NCI-H1417 (cell line): ENCODE measurements around the gene WNK2.

Experiments
- DNase-seq, 3 experiments: peaks; one replicate each; lab custom pipeline; 2025; lab: John Stamatoyannopoulos, UW

WNK2 gene

GRCh38 chr9:93161786-93162562, 22.0 kb upstream of the WNK2 start:
- no peak for DNase-seq

- no peak for DNase-seq
Measured at GRCh38 chr9:93164085-93164484, 19.9 kb upstream of the WNK2 start.

- no peak for DNase-seq
Measured at GRCh38 chr9:93166699-93167098, 17.2 kb upstream of the WNK2 start.

- DNase-seq, result no peak
Measured at GRCh38 chr9:93167185-93167584, 16.8 kb upstream of the WNK2 start.

GRCh38 chr9:93167838-93168237, 16.1 kb upstream of the WNK2 start:
- DNase-seq, result no peak

- no peak for DNase-seq
Measured at GRCh38 chr9:93168581-93168980, 15.4 kb upstream of the WNK2 start.

- DNase-seq, result no peak
Measured at GRCh38 chr9:93169444-93169843, 14.5 kb upstream of the WNK2 start.

GRCh38 chr9:93170571-93170970, 13.4 kb upstream of the WNK2 start:
- DNase-seq, result no peak

GRCh38 chr9:93171261-93171990, 12.5 kb upstream of the WNK2 start:
- DNase-seq, result no peak

GRCh38 chr9:93172666-93173364, 11.1 kb upstream of the WNK2 start:
- no peak for DNase-seq

GRCh38 chr9:93173365-93174051, 10.4 kb upstream of the WNK2 start:
- DNase-seq, result no peak

GRCh38 chr9:93174976-93175375, 9.0 kb upstream of the WNK2 start:
- no peak for DNase-seq

- DNase-seq, result no peak
Measured at GRCh38 chr9:93177676-93178075, 6.3 kb upstream of the WNK2 start.

GRCh38 chr9:93178851-93179786, 4.8 kb upstream of the WNK2 start:
- no peak for DNase-seq

- no peak for DNase-seq
Measured at GRCh38 chr9:93180938-93181337, 3.0 kb upstream of the WNK2 start.

- DNase-seq, result no peak
Measured at GRCh38 chr9:93181672-93182435, 2.1 kb upstream of the WNK2 start.

- no peak for DNase-seq
Measured at GRCh38 chr9:93182572-93182971, 1.4 kb upstream of the WNK2 start.

- no peak for DNase-seq
Measured at GRCh38 chr9:93183131-93183662, 742 bp upstream of the WNK2 start.

GRCh38 chr9:93184432-93185265, 710 bp downstream of the WNK2 start:
- peak in 2 of 3 experiments; percentile 80 to 88 for DNase-seq
